ACC112 (cell line): ENCODE measurements around the gene SLC12A1.

Experiments
- H2AFZ ChIP-seq: fragments of 200-600 bp; sonication (generic); one replicate; pipeline ENCODE4 v1.6.0; 2017; ENCODE audit warnings: antibody characterized with exemption, low read length; ENCODE audit not compliant: unreplicated experiment
- H3K27ac ChIP-seq: fragments of 200-600 bp; sonication (generic); 2 replicates; pipeline ENCODE4 v1.5.1; 2014; ENCODE audit warnings: low read depth, mild to moderate bottlenecking, antibody characterized with exemption, low read length, moderate library complexity
- H3K27me3 ChIP-seq: fragments of 200-600 bp; sonication (generic); 2 replicates; pipeline ENCODE4 v1.6.1; 2014; ENCODE audit warnings: mild to moderate bottlenecking, antibody characterized with exemption, low read length, moderate library complexity, mixed read lengths; ENCODE audit not compliant: insufficient read depth
- H3K36me3 ChIP-seq: fragments of 200-600 bp; sonication (generic); 2 replicates; pipeline ENCODE4 v1.6.1; 2016; ENCODE audit warnings: mild to moderate bottlenecking, antibody characterized with exemption, low read length, moderate library complexity, mixed read lengths; ENCODE audit not compliant: insufficient read depth
- H3K4me1 ChIP-seq: fragments of 200-600 bp; sonication (generic); one replicate; pipeline ENCODE4 v1.6.1; 2016; ENCODE audit warnings: low read length, mixed read lengths; ENCODE audit not compliant: insufficient read depth, unreplicated experiment, control insufficient read depth
- H3K4me3 ChIP-seq: fragments of 200-600 bp; sonication (generic); 2 replicates; pipeline ENCODE4 v1.5.1; 2014; ENCODE audit warnings: mild to moderate bottlenecking, low read depth, low read length
- H3K79me2 ChIP-seq: fragments of 200-600 bp; sonication (generic); one replicate; pipeline ENCODE4 v1.6.0; 2016; ENCODE audit warnings: low read length; ENCODE audit not compliant: control insufficient read depth, unreplicated experiment, insufficient read depth

SLC12A1 gene

DNA sequence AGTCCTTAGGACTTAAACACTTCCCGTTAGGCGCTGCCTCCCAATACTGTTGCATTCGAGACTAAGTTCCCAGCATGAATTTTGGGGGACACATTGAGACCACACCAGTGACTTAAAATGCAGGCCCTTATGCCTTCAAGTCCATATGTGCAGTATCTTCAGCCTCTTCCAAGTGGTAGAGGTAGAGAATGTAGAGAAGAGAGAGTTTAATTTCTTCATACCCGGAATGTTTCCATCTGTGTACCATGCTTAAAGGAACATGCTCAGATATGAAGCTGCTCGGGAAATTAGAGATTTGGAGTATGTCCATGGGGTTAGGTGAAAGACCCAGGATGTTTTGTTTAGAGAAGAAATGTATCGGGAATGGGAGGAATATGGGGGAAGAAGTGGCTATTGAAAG is 137.8 kb downstream of the SLC12A1 start:
- Histone ChIP-seq H3K27me3 (no peaks in the 10 kb centered on the region), H3K4me3 (no peak overlapping the region), H3K36me3 (peaks cover 32% of the 10 kb centered on the region), H3K4me1 (no peaks in the 10 kb centered on the region), H2AFZ (no peak overlapping the region), H3K27ac (no peak overlapping the region), H3K79me2 (no peaks in the 10 kb centered on the region)

DNA sequence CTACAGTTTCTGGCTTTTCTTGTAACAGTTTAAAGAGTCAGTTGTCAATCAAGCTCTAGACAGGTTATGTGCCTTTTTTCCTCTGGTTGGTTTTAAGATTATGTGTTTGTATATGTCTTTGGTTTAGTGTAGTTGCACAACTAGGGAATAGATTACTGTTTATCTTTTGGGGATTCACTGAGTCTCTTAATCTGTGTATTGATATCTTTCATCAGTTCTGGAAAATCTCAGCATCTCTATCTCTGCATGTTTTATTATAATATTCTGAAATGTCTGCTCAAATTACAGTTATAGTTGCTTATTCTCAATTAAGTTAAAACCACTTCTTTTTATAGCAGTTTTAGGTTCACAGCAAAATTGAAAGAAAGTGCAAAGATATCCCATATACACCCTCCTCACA is 139.4 kb downstream of the SLC12A1 start:
- Histone ChIP-seq H3K4me1 (no peaks in the 10 kb centered on the region), H3K4me3 (no peak overlapping the region), H3K36me3 (peaks cover 23% of the 10 kb centered on the region), H3K27me3 (no peaks in the 10 kb centered on the region), H2AFZ (no peak overlapping the region), H3K79me2 (no peaks in the 10 kb centered on the region), H3K27ac (no peak overlapping the region)

DNA sequence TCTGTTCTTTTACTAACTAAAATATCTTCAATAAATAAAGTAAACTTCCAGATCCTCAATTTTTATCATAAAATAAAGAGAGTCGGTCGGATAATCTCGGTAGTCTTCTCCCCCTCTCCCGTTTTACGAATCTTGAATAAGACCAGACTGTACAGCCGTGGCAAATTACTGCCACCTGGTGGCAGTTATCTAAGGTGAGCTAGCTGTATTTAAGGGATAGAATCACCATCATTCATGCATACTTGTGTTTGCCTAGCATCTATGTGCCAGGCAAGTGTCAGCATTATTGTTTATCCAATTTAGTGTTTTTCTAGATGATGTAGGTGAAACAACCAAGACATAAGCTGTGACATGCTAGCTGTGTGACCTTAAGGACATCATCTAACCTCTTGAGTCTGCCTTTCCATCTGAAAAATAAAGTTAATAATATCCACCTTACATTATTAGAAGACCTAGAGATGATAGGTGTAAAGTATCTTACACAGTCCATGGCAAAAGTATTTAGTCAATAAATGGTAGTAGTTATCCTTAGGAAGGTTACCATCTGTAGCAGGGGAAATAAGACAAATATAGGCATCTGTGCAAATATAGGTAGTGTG is 146.5 kb downstream of the SLC12A1 start:
- H3K27me3 ChIP-seq: no peaks in the 10 kb centered on the region
- H3K36me3 ChIP-seq: no peaks in the 10 kb centered on the region
- H3K4me1 ChIP-seq: peaks cover 16% of the 10 kb centered on the region
- H3K27ac ChIP-seq: no peak overlapping the region
- H3K79me2 ChIP-seq: no peaks in the 10 kb centered on the region
- H2AFZ ChIP-seq: no peak overlapping the region
- peak overlapping the region; percentile 55 for H3K4me3 ChIP-seq
